Dendritic cell treated with granulocyte-macrophage colony-stimulating factor and Interleukin-4, amounts not matched to agents 40 ng/mL and 50 ng/mL, for 4 days (primary cell): ENCODE data around the gene AMHR2.

Experiments used
- H3K27ac Mint-ChIP-seq: one replicate; pipeline ENCODE4 v1.8.0; 2022; ENCODE audit warnings: mild to moderate bottlenecking, mixed read lengths
- H3K27me3 Mint-ChIP-seq: one replicate; pipeline ENCODE4 v1.8.0; 2022; ENCODE audit warnings: mild to moderate bottlenecking, mixed read lengths
- H3K36me3 Mint-ChIP-seq: one replicate; pipeline ENCODE4 v1.8.0; 2022; ENCODE audit warnings: low read depth, mixed read lengths
- H3K4me1 Mint-ChIP-seq: one replicate; pipeline ENCODE4 v1.8.0; 2022; ENCODE audit warnings: low read depth, mixed read lengths
- H3K4me3 Mint-ChIP-seq: one replicate; pipeline ENCODE4 v1.8.0; 2022; ENCODE audit warnings: mild to moderate bottlenecking, moderate library complexity, mixed read lengths
- H3K9me3 Mint-ChIP-seq: one replicate; pipeline ENCODE4 v1.8.0; 2022; ENCODE audit warnings: mixed read lengths
- intact Hi-C: fragments of 100-400 bp; cut with micrococcal nuclease; formaldehyde crosslinking; loops from one replicate; pipeline ENCODE4 v1.15.0; 2022

Gene AMHR2

GRCh38 chr12:53451661-53452158 lies 28.1 kb downstream of the AMHR2 start, which contains the start of gene PCBP2:
Gene PCBP2 (plus strand): TSS chr12:53452102. CDS start chr12:53454801, 2,699 bp downstream.
- intact Hi-C loops, result loop anchor here (1.0 to 5.0 kb wide), 3 partner anchors 10 to 276 kb away; partner anchors contain the start of genes CALCOCO1, PRR13 and TARBP2
- Mint-ChIP-seq H3K36me3 (peaks cover 67% of the 10 kb centered on the region), H3K4me1 (peaks cover 31% of the 10 kb centered on the region), H3K9me3 (no peaks in the 10 kb centered on the region), H3K4me3 (peak within 1 kb of the TSS; percentile 92), H3K27ac (peak within 1 kb of the TSS; percentile 96), H3K27me3 (no peaks in the 10 kb centered on the region)

GRCh38 chr12:53452159-53453077 lies 28.8 kb downstream of the AMHR2 start:
- peak overlapping the region; percentile 96 for H3K27ac Mint-ChIP-seq
- intact Hi-C loops, result loop anchor here (2.0 to 5.0 kb wide), 2 partner anchors 48 to 275 kb away; partner anchors contain the start of genes CALCOCO1 and TARBP2
- H3K36me3 Mint-ChIP-seq, result peaks cover 70% of the 10 kb centered on the region
- H3K4me3 Mint-ChIP-seq, result peak overlapping the region; percentile 92
- H3K4me1 Mint-ChIP-seq, result peaks cover 30% of the 10 kb centered on the region
- H3K27me3 Mint-ChIP-seq, result no peaks in the 10 kb centered on the region
- no peaks in the 10 kb centered on the region for H3K9me3 Mint-ChIP-seq

- Mint-ChIP-seq H3K27ac (no peak overlapping the region), H3K4me1 (peaks cover 26% of the 10 kb centered on the region), H3K27me3 (no peaks in the 10 kb centered on the region), H3K9me3 (no peaks in the 10 kb centered on the region), H3K36me3 (peaks cover 71% of the 10 kb centered on the region), H3K4me3 (no peak overlapping the region)
- intact Hi-C loops, result loop anchor here (2.0 to 5.0 kb wide), 2 partner anchors 47 to 273 kb away; partner anchors contain the start of genes CALCOCO1 and TARBP2
These were observed 30.4 kb downstream of the AMHR2 start for GRCh38 chr12:53453953-53454640.

GRCh38 chr12:53454707-53455106 lies 31.1 kb downstream of the AMHR2 start:
- Mint-ChIP-seq H3K4me1 (peaks cover 26% of the 10 kb centered on the region), H3K36me3 (peaks cover 78% of the 10 kb centered on the region), H3K27me3 (no peaks in the 10 kb centered on the region), H3K27ac (no peak overlapping the region), H3K9me3 (no peaks in the 10 kb centered on the region), H3K4me3 (no peak overlapping the region)
- intact Hi-C loops, result loop anchor here (5.0 kb wide), 1 partner anchor 273 kb away; the partner anchor contains the start of gene CALCOCO1

GRCh38 chr12:53456654-53457366 lies 33.2 kb downstream of the AMHR2 start:
- Mint-ChIP-seq H3K27ac (no peak overlapping the region), H3K4me3 (no peak overlapping the region), H3K4me1 (peaks cover 32% of the 10 kb centered on the region), H3K36me3 (peaks cover 99% of the 10 kb centered on the region), H3K9me3 (no peaks in the 10 kb centered on the region), H3K27me3 (no peaks in the 10 kb centered on the region)
- intact Hi-C loops, result no loop called here

- Mint-ChIP-seq H3K36me3 (peaks cover 100% of the 10 kb centered on the region), H3K4me1 (peaks cover 39% of the 10 kb centered on the region), H3K27me3 (no peaks in the 10 kb centered on the region), H3K4me3 (no peak overlapping the region), H3K27ac (no peak overlapping the region), H3K9me3 (no peaks in the 10 kb centered on the region)
- intact Hi-C loops, result no loop called here
These were observed 35.4 kb downstream of the AMHR2 start for GRCh38 chr12:53459097-53459496.

- H3K4me1 Mint-ChIP-seq, result peaks cover 47% of the 10 kb centered on the region
- peaks cover 100% of the 10 kb centered on the region for H3K36me3 Mint-ChIP-seq
- H3K4me3 Mint-ChIP-seq, result no peak overlapping the region
- H3K27me3 Mint-ChIP-seq, result no peaks in the 10 kb centered on the region
- no peaks in the 10 kb centered on the region for H3K9me3 Mint-ChIP-seq
- intact Hi-C loops, result no loop called here
- H3K27ac Mint-ChIP-seq, result no peak overlapping the region
These were observed 37.4 kb downstream of the AMHR2 start for GRCh38 chr12:53461059-53461458.

- Mint-ChIP-seq H3K9me3 (no peaks in the 10 kb centered on the region), H3K4me3 (no peak overlapping the region), H3K36me3 (peaks cover 100% of the 10 kb centered on the region), H3K27me3 (no peaks in the 10 kb centered on the region), H3K4me1 (peaks cover 52% of the 10 kb centered on the region), H3K27ac (no peak overlapping the region)
- intact Hi-C loops, result no loop called here
These were observed 37.9 kb downstream of the AMHR2 start for GRCh38 chr12:53461591-53461990.

GRCh38 chr12:53462935-53463334 lies 39.3 kb downstream of the AMHR2 start:
- no peak overlapping the region for H3K4me3 Mint-ChIP-seq

GRCh38 chr12:53463802-53464560 lies 40.3 kb downstream of the AMHR2 start:
- Mint-ChIP-seq H3K27ac (no peak overlapping the region), H3K4me3 (no peak overlapping the region), H3K36me3 (peaks cover 100% of the 10 kb centered on the region), H3K4me1 (peaks cover 58% of the 10 kb centered on the region), H3K27me3 (no peaks in the 10 kb centered on the region), H3K9me3 (no peaks in the 10 kb centered on the region)
- intact Hi-C loops, result no loop called here

More at GRCh38 chr12:53462935-53463334, 39.3 kb downstream of the AMHR2 start:
- intact Hi-C loops, result no loop called here
- H3K27ac Mint-ChIP-seq, result peak overlapping the region; percentile 15
- peaks cover 58% of the 10 kb centered on the region for H3K4me1 Mint-ChIP-seq
- H3K9me3 Mint-ChIP-seq, result no peaks in the 10 kb centered on the region
- H3K27me3 Mint-ChIP-seq, result no peaks in the 10 kb centered on the region
- peaks cover 100% of the 10 kb centered on the region for H3K36me3 Mint-ChIP-seq

- Mint-ChIP-seq H3K4me3 (peak overlapping the region; percentile 13), H3K9me3 (no peaks in the 10 kb centered on the region), H3K27ac (peak overlapping the region; percentile 74), H3K27me3 (no peaks in the 10 kb centered on the region), H3K36me3 (peaks cover 100% of the 10 kb centered on the region), H3K4me1 (peaks cover 58% of the 10 kb centered on the region)
- intact Hi-C loops, result loop anchor here (5.0 kb wide), 1 partner anchor 42 kb away; the partner anchor contains the start of gene NPFF
These were observed 41.2 kb downstream of the AMHR2 start for GRCh38 chr12:53464685-53465418.

GRCh38 chr12:53465679-53466078 lies 42.0 kb downstream of the AMHR2 start:
- Mint-ChIP-seq H3K27me3 (no peaks in the 10 kb centered on the region), H3K36me3 (peaks cover 100% of the 10 kb centered on the region), H3K4me3 (peak overlapping the region; percentile 30), H3K27ac (peak overlapping the region; percentile 74), H3K4me1 (peaks cover 52% of the 10 kb centered on the region), H3K9me3 (no peaks in the 10 kb centered on the region)
- intact Hi-C loops, result loop anchor here (5.0 kb wide), 1 partner anchor 42 kb away; the partner anchor contains the start of gene NPFF
